WI38 (cell line): ENCODE data around the gene ESPL1.
A peak's percentile ranks its signal among the peaks of the same experiment; 100 is the strongest.

ENCODE experiments used
- H3K4me3 ChIP-seq: 2 replicates; pipeline ENCODE4 v1.5.1; 2011; ENCODE audit warnings: low read depth, mild to moderate bottlenecking, control low read depth, low read length
- CTCF ChIP-seq: IDR thresholded peaks from 2 replicates; pipeline ENCODE4 v1.5.1; 2012; ENCODE audit warnings: low read depth, mild to moderate bottlenecking, control low read depth, low read length

Gene ESPL1

GRCh38 chr12:53253298-53253697 lies 14.8 kb upstream of the ESPL1 start:
- H3K4me3 ChIP-seq, result peak overlapping the region; percentile 88
- no peak for TF ChIP-seq CTCF

- no peak overlapping the region for H3K4me3 ChIP-seq
- no peak for TF ChIP-seq CTCF
These were observed 13.1 kb upstream of the ESPL1 start for GRCh38 chr12:53254816-53255545.

- H3K4me3 ChIP-seq, result no peak overlapping the region
- TF ChIP-seq CTCF, result no peak
These were observed 12.1 kb upstream of the ESPL1 start for GRCh38 chr12:53255996-53256395.

GRCh38 chr12:53258541-53259539 lies 9.3 kb upstream of the ESPL1 start:
- no peak for TF ChIP-seq CTCF
- H3K4me3 ChIP-seq, result no peak overlapping the region

GRCh38 chr12:53259891-53260290 lies 8.2 kb upstream of the ESPL1 start:
- no peak overlapping the region for H3K4me3 ChIP-seq
- no peak for TF ChIP-seq CTCF

- H3K4me3 ChIP-seq, result no peak overlapping the region
- TF ChIP-seq CTCF, result no peak
These were observed 2.3 kb upstream of the ESPL1 start for GRCh38 chr12:53265783-53266182.

GRCh38 chr12:53267306-53267998 lies 647 bp upstream of the ESPL1 start:
- H3K4me3 ChIP-seq, result peak overlapping the region; percentile 71
- no peak for TF ChIP-seq CTCF
